CD4-positive, alpha-beta T cell treated with Interleukin-6 for 4 hours (primary cell): ENCODE measurements around the gene OSBPL10.

ENCODE experiments used
- DNase-seq: peaks from one replicate; pipeline ENCODE4 v3.0.0-alpha.2; 2020; ENCODE audit warnings: mixed read lengths

Gene OSBPL10

GRCh38 chr3:31729573-31729972 is 251.5 kb downstream of the OSBPL10 start:
- no peak for DNase-seq

GRCh38 chr3:31729082-31729481 is 252.0 kb downstream of the OSBPL10 start:
- DNase-seq, result no peak

GRCh38 chr3:31728403-31728802 is 252.7 kb downstream of the OSBPL10 start:
- DNase-seq, result no peak

- no peak for DNase-seq
These were observed 255.1 kb downstream of the OSBPL10 start for GRCh38 chr3:31725976-31726375.

GRCh38 chr3:31725568-31725967 is 255.5 kb downstream of the OSBPL10 start:
- DNase-seq, result no peak

GRCh38 chr3:31724651-31725050 is 256.4 kb downstream of the OSBPL10 start:
- no peak for DNase-seq

GRCh38 chr3:31724116-31724515 is 256.9 kb downstream of the OSBPL10 start:
- DNase-seq, result no peak

- DNase-seq, result no peak
These were observed 257.4 kb downstream of the OSBPL10 start for GRCh38 chr3:31723701-31724100.

- DNase-seq, result no peak
These were observed 259.4 kb downstream of the OSBPL10 start for GRCh38 chr3:31721676-31722075.

GRCh38 chr3:31714495-31715280 is 266.4 kb downstream of the OSBPL10 start:
- no peak for DNase-seq

- no peak for DNase-seq
These were observed 267.2 kb downstream of the OSBPL10 start for GRCh38 chr3:31713816-31714215.

GRCh38 chr3:31710123-31710803 is 270.8 kb downstream of the OSBPL10 start:
- DNase-seq, result no peak

GRCh38 chr3:31709526-31709925 is 271.5 kb downstream of the OSBPL10 start:
- no peak for DNase-seq

GRCh38 chr3:31709005-31709404 is 272.1 kb downstream of the OSBPL10 start:
- DNase-seq, result no peak

- no peak for DNase-seq
These were observed 273.8 kb downstream of the OSBPL10 start for GRCh38 chr3:31707286-31707685.

- no peak for DNase-seq
These were observed 275.3 kb downstream of the OSBPL10 start for GRCh38 chr3:31705736-31706135.

GRCh38 chr3:31704591-31705179 is 276.4 kb downstream of the OSBPL10 start:
- peak; percentile 12 for DNase-seq

GRCh38 chr3:31704156-31704555 is 276.9 kb downstream of the OSBPL10 start:
- no peak for DNase-seq

- DNase-seq, result no peak
These were observed 279.8 kb downstream of the OSBPL10 start for GRCh38 chr3:31701286-31701685.

- DNase-seq, result peak; percentile 6
These were observed 281.6 kb downstream of the OSBPL10 start for GRCh38 chr3:31699309-31699953.

GRCh38 chr3:31696815-31697548 is 284.1 kb downstream of the OSBPL10 start:
- DNase-seq, result no peak

- DNase-seq, result no peak
These were observed 285.1 kb downstream of the OSBPL10 start for GRCh38 chr3:31696009-31696297.
